Muscle layer of colon (tissue), 2 donors: ENCODE data around the gene TESK1.
"Not testable (repeated sequence)": the region's sequence is repeated elsewhere in the genome, so short reads cannot be mapped to it uniquely, and the experiment has no call there.

Experiments
- H3K27ac ChIP-seq: one replicate; pipeline ENCODE4 v1.7.0; 2013; ENCODE audit warnings: low read depth, mild to moderate bottlenecking, low read length, moderate library complexity
- H3K27me3 ChIP-seq, 2 donors: one replicate each; pipeline ENCODE4 v1.7.0; 2013; ENCODE audit warnings: low read length in 2 of 2, mild to moderate bottlenecking in 2 of 2; ENCODE audit not compliant: insufficient read depth in 2 of 2, control insufficient read depth in 1 of 2
- H3K36me3 ChIP-seq: one replicate; pipeline ENCODE4 v1.7.0; 2013; ENCODE audit warnings: mild to moderate bottlenecking, low read length; ENCODE audit not compliant: insufficient read depth
- H3K4me1 ChIP-seq: one replicate; pipeline ENCODE4 v1.7.0; 2013; ENCODE audit warnings: mild to moderate bottlenecking, low read length; ENCODE audit not compliant: insufficient read depth
- H3K4me3 ChIP-seq, 2 donors: one replicate each; pipeline ENCODE4 v1.7.0; 2013; ENCODE audit warnings: low read length in 2 of 2, low read depth in 1 of 2, mild to moderate bottlenecking in 1 of 2, moderate library complexity in 1 of 2
- H3K9ac ChIP-seq: one replicate; pipeline ENCODE4 v1.7.0; 2013; ENCODE audit warnings: low read length
- H3K9me3 ChIP-seq: one replicate; pipeline ENCODE4 v1.7.0; 2013; ENCODE audit warnings: mild to moderate bottlenecking, low read length
- donor health status: abdominal sarcoma.
- donor health status: Adenocarcinoma of cecum.

TESK1 gene

GRCh38 chr9:35588506-35588905, 16.6 kb upstream of the TESK1 start:
- not testable (repeated sequence) for H3K27ac ChIP-seq, H3K36me3 ChIP-seq, H3K9ac ChIP-seq, H3K4me1 ChIP-seq, H3K4me3 ChIP-seq, H3K27me3 ChIP-seq, H3K9me3 ChIP-seq

DNA sequence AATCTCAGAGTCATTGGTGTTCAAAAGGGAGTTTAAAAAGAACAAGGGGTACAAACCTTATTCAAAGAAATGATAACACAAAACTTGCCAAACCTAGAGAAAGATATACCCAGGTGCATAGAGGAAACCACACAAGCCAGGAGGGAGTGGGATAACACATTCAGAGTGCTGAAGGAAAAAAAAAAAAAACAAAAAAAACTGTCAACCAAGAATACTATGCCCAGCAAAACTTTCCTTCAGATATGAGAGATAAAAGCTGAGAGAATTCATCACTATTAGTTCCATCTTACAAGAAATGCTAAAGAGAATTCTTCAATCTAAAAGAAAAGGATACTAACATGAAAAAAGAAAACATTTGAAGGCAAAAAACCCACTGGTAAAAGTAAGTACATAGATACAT, 11.5 kb upstream of the TESK1 start:
- Histone ChIP-seq H3K9ac (no peak overlapping the region), H3K9me3 (no peaks in the 10 kb centered on the region), H3K4me3 (no peak overlapping the region), H3K36me3 (no peaks in the 10 kb centered on the region), H3K27me3 (no peaks in the 10 kb centered on the region), H3K4me1 (no peaks in the 10 kb centered on the region), H3K27ac (no peak overlapping the region)

- H3K27ac ChIP-seq: no peak overlapping the region
- H3K4me3 ChIP-seq: no peak overlapping the region
- no peaks in the 10 kb centered on the region for H3K36me3 ChIP-seq
- H3K9me3 ChIP-seq: no peaks in the 10 kb centered on the region
- H3K27me3 ChIP-seq: no peaks in the 10 kb centered on the region
- H3K4me1 ChIP-seq: no peaks in the 10 kb centered on the region
- no peak overlapping the region for H3K9ac ChIP-seq
Observed at GRCh38 chr9:35594471-35594870, 10.6 kb upstream of the TESK1 start.

- not testable (repeated sequence) for H3K9ac ChIP-seq, H3K27ac ChIP-seq, H3K4me1 ChIP-seq, H3K27me3 ChIP-seq, H3K36me3 ChIP-seq, H3K4me3 ChIP-seq, H3K9me3 ChIP-seq
Observed at GRCh38 chr9:35596907-35597306, 8.2 kb upstream of the TESK1 start.

DNA sequence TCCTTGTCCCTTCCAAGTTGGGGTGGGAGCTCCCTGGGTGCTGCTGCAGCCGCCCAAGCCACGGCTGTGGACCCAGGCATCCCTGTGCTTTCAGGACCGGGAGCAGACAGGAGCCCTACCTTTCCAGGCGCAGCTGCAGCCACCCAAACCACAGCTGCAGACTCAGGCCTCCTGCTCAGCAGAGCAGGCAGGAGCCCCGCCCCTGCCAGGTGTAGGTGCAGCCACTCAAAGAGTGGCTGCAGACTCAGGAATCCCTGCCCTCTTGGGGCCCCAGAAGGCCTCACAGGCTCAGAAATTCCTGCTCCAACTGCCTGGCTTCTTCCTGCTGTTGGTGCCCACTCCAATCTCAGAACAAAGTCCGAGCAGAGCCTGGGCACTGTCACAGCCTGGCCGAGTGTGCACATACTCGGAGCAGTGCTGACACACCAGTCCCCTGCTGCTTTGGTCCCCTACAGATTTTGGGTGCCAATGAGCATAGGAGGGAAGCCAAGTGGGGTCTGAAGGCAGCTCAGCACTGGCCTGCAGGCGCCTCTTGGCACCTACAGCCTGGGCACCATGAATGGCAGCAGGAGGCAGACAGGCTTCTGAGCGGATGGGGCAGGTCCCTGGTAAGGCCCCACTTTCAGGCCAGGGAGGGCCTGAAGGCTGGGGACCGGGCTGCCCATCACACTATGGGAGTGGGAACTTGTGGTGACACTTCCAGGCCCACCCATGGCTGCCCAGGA, 6.0 kb upstream of the TESK1 start:
- H3K27me3 ChIP-seq: no peaks in the 10 kb centered on the region
- no peak overlapping the region for H3K9ac ChIP-seq

GRCh38 chr9:35599763-35600604, 5.1 kb upstream of the TESK1 start:
- Histone ChIP-seq H3K9ac (no peak overlapping the region), H3K4me3 (no peak overlapping the region), H3K27me3 (no peaks in the 10 kb centered on the region)

More for the DNA sequence above, 6.0 kb upstream of the TESK1 start:
- Histone ChIP-seq H3K27ac (no peak overlapping the region), H3K4me3 (no peak overlapping the region), H3K36me3 (no peaks in the 10 kb centered on the region), H3K4me1 (peaks cover 10% of the 10 kb centered on the region), H3K9me3 (no peaks in the 10 kb centered on the region)

DNA sequence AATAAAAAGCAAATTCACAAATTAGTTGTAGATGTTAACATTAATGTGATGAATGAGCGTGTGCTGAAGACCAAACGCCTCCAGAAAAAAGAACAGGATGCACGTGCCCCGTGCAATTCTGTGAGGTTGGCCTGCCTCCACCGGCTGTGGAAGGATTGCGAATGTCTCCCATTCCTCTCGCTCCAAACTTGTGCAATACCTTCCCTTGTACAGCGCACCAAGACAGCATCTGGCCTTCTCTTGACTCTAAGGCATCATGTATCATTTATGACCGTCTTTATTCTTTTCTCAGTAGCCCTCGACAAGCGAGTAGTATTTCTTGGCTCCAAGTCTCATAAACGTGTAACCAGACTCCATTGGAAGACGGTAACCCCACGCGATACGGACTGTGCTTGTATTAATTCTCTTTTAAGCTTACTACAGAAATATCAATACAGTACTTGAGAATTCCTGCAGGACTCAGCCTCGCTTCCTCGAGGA, 1.5 kb upstream of the TESK1 start:
- Histone ChIP-seq H3K27ac (peak overlapping the region; percentile 85), H3K9me3 (no peaks in the 10 kb centered on the region), H3K4me3 (peak overlapping the region; percentile 21 to 64), H3K36me3 (peaks cover 19% of the 10 kb centered on the region), H3K27me3 (no peaks in the 10 kb centered on the region), H3K9ac (peak overlapping the region; percentile 61), H3K4me1 (peaks cover 29% of the 10 kb centered on the region)

More at GRCh38 chr9:35599763-35600604, 5.1 kb upstream of the TESK1 start:
- no peak overlapping the region for H3K27ac ChIP-seq
- peaks cover 14% of the 10 kb centered on the region for H3K4me1 ChIP-seq
- no peaks in the 10 kb centered on the region for H3K36me3 ChIP-seq
- no peaks in the 10 kb centered on the region for H3K9me3 ChIP-seq

DNA sequence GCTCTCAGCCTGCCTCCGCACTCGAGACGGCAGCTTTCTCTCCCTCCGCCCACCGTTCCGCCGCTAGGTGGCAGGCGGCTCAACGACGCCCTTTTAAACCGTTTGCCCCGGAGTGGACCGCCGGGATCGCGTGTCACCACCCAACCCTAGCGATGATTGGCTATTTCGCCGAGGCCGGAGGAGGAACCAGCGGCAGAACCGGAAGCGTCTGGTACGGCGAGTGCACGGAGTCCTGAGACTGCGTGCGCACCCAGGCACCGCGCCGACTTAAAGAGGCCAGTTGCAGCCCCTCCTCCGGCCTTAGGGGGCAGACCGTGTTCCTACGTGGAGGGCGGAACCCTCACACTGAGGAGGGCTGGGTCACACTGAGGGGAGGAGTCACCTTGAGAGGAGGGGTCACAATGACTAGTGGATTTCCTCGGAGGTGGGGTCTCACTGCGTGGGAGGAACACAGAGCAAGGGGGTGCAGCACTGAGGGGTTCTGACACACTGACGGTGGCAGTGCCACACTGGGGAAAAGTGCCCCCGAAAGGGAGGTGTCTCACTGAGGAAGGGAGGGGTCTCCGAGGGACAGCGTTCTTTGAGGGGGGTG, 980 bp upstream of the TESK1 start:
- Histone ChIP-seq H3K9ac (peak overlapping the region; percentile 74), H3K9me3 (no peaks in the 10 kb centered on the region), H3K27me3 (no peaks in the 10 kb centered on the region), H3K4me1 (peaks cover 29% of the 10 kb centered on the region), H3K36me3 (peaks cover 25% of the 10 kb centered on the region), H3K27ac (peak overlapping the region; percentile 93), H3K4me3 (peak overlapping the region; percentile 27 to 70)

- H3K27me3 ChIP-seq: no peaks in the 10 kb centered on the region
- H3K4me1 ChIP-seq: peaks cover 29% of the 10 kb centered on the region
- H3K27ac ChIP-seq: peak overlapping the region; percentile 78
- no peaks in the 10 kb centered on the region for H3K9me3 ChIP-seq
- H3K9ac ChIP-seq: peak overlapping the region; percentile 58
- peak overlapping the region; percentile 68 to 74 for H3K4me3 ChIP-seq
- peaks cover 38% of the 10 kb centered on the region for H3K36me3 ChIP-seq
Observed at GRCh38 chr9:35605351-35606137, 482 bp downstream of the TESK1 start.

DNA sequence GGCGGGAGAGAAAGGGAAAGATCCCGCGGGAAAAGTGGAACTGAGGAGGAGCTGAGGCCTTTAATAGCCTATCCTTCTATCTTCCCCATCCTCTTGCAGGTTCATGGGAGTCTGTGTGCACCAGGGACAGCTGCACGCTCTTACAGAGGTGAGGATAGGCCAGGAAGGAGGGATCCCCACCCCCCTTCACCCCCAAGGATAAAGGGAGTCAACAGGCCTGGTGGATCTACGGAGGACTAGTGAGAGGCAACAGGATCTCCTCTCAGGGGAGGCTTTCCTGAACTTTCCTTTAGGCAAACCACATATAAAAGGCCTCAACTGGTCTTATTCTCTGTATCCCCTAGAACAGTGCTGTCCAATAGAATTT, 1.1 kb downstream of the TESK1 start:
- peak overlapping the region; percentile 68 to 74 for H3K4me3 ChIP-seq

DNA sequence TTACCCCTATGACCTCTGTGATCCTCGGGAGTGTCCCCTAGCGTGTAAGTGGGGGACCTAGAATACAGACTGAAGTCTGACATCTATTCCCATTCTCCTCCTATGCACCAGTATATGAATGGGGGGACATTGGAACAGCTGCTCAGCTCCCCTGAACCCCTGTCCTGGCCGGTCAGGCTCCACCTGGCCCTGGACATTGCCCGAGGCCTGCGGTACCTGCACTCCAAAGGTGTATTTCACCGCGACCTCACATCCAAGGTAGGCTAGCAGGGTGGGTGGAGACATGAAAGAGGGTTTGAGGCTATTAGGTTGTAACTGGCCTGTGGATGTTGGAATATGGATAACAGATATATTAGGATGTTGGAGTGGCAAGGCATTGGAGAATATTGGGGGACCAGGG, 1.7 kb downstream of the TESK1 start:
- Histone ChIP-seq H3K27ac (no peak overlapping the region), H3K4me1 (peaks cover 29% of the 10 kb centered on the region), H3K27me3 (no peaks in the 10 kb centered on the region), H3K36me3 (peaks cover 38% of the 10 kb centered on the region), H3K9ac (peak overlapping the region; percentile 28), H3K4me3 (peak overlapping the region in 1 of 2 donors; percentile 13), H3K9me3 (no peaks in the 10 kb centered on the region)

More for the DNA sequence above, 1.1 kb downstream of the TESK1 start:
- H3K4me1 ChIP-seq: peaks cover 29% of the 10 kb centered on the region
- H3K27ac ChIP-seq: peak overlapping the region; percentile 78
- H3K36me3 ChIP-seq: peaks cover 38% of the 10 kb centered on the region
- no peaks in the 10 kb centered on the region for H3K27me3 ChIP-seq
- H3K9me3 ChIP-seq: no peaks in the 10 kb centered on the region
- peak overlapping the region; percentile 58 for H3K9ac ChIP-seq
